ENCODE measurements around the gene ADAM12. TPM values are rescaled to one million over a fixed set of nuclear protein-coding genes. Genes with fewer than 3 reads are reported as not detected.

The ADAM12 gene
- polyA plus RNA-seq, 1 experiment: 8.6 TPM

DNA sequence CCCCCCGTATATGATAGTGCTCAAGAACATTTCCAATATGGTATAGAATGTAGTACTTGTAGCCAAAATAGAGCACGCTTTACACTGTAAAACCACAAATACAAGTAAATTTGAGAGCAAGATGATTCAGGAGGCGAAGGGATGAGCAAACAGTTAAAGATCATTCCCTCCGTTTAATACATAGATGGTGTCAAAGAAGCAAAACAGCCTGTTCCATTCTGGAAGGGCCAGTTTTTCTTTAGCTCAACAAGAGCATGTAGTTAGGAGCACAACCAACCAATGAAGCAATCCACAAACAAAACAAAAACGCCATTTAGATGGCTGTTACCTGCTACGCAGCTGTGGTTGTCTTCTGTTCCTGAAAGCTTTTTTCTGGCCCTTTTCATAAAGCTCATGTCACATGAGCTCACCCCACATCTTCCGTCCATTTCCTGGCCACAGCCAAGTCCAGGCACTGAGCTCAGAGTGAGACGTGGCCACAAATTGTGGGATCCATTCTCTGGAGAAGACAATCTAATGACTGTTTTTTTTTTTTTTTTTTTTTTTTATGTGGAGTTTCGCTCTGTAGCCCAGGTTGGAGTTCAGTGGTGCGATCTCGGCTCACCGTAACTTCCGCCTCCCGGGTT lies 306.3 kb downstream of the ADAM12 start:
- H3K4me3 ChIP-seq (ENCODE audit: low read depth, low read length): no peak overlapping the region
- ChIA-PET CTCF (interaction anchor here (0.7 kb wide), 1 partner anchor 317 kb away, joined by 3 read pairs; no protein-coding TSS in a partner anchor), POLR2A (interaction anchor here (0.5 kb wide), 1 partner anchor 390 kb away, joined by 9 read pairs; no protein-coding TSS in a partner anchor)
- no peak for DNase-seq (ENCODE audit: low read depth)
- H3K36me3 ChIP-seq (ENCODE audit: control insufficient read depth, insufficient read depth, low read length): no peaks in the 10 kb centered on the region
- no peaks in the 10 kb centered on the region for H3K27me3 ChIP-seq (ENCODE audit: control insufficient read depth, insufficient read depth, low read length)
- TF ChIP-seq, protein P1, sequence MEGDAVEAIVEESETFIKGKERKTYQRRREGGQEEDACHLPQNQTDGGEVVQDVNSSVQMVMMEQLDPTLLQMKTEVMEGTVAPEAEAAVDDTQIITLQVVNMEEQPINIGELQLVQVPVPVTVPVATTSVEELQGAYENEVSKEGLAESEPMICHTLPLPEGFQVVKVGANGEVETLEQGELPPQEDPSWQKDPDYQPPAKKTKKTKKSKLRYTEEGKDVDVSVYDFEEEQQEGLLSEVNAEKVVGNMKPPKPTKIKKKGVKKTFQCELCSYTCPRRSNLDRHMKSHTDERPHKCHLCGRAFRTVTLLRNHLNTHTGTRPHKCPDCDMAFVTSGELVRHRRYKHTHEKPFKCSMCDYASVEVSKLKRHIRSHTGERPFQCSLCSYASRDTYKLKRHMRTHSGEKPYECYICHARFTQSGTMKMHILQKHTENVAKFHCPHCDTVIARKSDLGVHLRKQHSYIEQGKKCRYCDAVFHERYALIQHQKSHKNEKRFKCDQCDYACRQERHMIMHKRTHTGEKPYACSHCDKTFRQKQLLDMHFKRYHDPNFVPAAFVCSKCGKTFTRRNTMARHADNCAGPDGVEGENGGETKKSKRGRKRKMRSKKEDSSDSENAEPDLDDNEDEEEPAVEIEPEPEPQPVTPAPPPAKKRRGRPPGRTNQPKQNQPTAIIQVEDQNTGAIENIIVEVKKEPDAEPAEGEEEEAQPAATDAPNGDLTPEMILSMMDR (IDR thresholded peaks at IDR 0.05; ENCODE audit: insufficient read depth, low read depth, low read length): no peak

DNA sequence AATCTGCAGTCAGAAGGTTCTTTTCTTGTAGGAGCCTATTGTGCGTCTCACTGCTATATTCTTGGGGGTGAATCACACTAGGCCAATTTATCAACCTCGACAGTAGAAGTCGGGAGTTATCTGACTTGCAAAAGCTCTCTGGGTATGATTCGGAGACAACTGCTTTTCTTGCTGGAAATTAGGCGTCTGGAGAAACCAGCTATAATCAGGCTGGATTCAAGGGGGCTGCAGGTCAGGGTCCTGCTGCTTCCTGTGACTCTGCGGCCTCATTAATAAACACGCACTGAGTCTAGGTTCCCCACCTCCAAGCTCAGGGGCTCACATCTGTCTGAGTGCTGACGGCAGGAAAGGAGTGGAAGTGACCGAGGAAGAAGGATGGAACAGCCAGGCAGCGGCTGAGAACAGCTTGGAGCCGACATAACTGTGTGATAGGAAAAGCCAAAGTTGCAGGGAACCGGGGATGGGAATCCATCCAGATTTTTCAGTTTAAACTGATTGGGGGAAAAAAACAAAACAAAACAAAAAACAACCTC lies 307.3 kb downstream of the ADAM12 start:
- POLR2A ChIA-PET: interaction anchor here (0.6 kb wide), 1 partner anchor 226 kb away, joined by 3 read pairs; no protein-coding TSS in a partner anchor
- H3K4me3 ChIP-seq (ENCODE audit: low read depth, low read length): no peak overlapping the region

DNA sequence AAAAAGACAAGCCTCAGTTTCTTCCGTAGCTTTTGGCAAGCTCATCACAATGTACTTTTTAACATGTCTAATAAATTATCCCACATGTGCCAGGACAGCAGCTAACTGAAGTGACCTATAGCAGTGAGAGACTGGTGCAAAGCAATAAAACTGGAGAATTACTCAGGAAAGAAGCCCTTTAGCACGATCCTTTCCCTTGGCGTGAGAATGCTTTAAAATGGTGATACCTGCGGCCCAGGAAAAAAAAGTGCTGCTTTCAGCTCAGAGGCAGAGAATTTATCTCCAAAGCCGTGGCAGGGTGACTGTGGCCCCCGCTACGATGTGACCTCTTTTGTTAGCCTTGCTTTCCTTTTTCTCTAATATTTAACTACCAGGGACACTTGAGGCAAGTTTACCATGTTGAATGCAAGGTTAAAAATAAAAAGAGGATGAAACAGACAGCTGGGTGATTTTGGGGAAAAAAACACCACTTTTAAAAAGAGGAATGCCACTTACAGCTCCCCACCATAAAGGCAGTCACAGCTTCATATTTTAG lies 307.9 kb downstream of the ADAM12 start:
- Histone ChIP-seq H3K27me3 (ENCODE audit: control insufficient read depth, insufficient read depth, low read length) (no peaks in the 10 kb centered on the region), H3K36me3 (ENCODE audit: control insufficient read depth, insufficient read depth, low read length) (no peaks in the 10 kb centered on the region), H3K4me3 (ENCODE audit: low read depth, low read length) (no peak overlapping the region)
- ChIA-PET POLR2A (no interaction called here), CTCF (interaction anchor here (1.1 kb wide), 1 partner anchor 24 kb away, joined by 3 read pairs; no protein-coding TSS in a partner anchor)
- TF ChIP-seq, protein P1 (IDR thresholded peaks at IDR 0.05; ENCODE audit: insufficient read depth, low read depth, low read length): no peak
- DNase-seq (ENCODE audit: low read depth): no peak

More for the DNA sequence above, 307.3 kb downstream of the ADAM12 start:
- TF ChIP-seq, protein P1 (IDR thresholded peaks at IDR 0.05; ENCODE audit: insufficient read depth, low read depth, low read length): no peak
- CTCF ChIA-PET: interaction anchor here (1.1 kb wide), 1 partner anchor 24 kb away, joined by 3 read pairs; no protein-coding TSS in a partner anchor
- H3K27me3 ChIP-seq (ENCODE audit: control insufficient read depth, insufficient read depth, low read length): no peaks in the 10 kb centered on the region
- no peaks in the 10 kb centered on the region for H3K36me3 ChIP-seq (ENCODE audit: control insufficient read depth, insufficient read depth, low read length)
- DNase-seq (ENCODE audit: low read depth): no peak

DNA sequence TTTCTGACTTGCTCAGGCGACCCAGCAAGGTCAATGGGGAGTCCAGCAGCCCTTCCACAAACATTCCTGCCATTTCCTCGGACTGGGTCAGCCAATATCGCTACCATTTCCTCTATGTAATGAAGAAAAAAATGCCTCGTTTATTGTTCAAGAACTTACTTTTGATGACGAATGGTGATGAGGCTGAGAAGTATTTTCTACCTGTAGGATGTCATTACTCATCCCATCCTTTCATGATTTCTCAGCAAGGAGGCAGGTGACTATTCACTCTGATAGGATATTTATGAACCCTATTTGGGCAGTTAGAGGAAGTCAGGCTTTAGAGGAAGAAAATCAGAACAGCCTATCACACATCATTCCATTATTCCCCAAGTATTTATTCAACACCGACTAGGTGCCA lies 313.3 kb downstream of the ADAM12 start:
- TF ChIP-seq, protein P1 (IDR thresholded peaks at IDR 0.05; ENCODE audit: insufficient read depth, low read depth, low read length): no peak
- H3K36me3 ChIP-seq (ENCODE audit: control insufficient read depth, insufficient read depth, low read length): no peaks in the 10 kb centered on the region
- H3K4me3 ChIP-seq (ENCODE audit: low read depth, low read length): no peak overlapping the region
- H3K27me3 ChIP-seq (ENCODE audit: control insufficient read depth, insufficient read depth, low read length): no peaks in the 10 kb centered on the region
- CTCF ChIA-PET: no interaction called here
- DNase-seq (ENCODE audit: low read depth): no peak
- POLR2A ChIA-PET: no interaction called here

DNA sequence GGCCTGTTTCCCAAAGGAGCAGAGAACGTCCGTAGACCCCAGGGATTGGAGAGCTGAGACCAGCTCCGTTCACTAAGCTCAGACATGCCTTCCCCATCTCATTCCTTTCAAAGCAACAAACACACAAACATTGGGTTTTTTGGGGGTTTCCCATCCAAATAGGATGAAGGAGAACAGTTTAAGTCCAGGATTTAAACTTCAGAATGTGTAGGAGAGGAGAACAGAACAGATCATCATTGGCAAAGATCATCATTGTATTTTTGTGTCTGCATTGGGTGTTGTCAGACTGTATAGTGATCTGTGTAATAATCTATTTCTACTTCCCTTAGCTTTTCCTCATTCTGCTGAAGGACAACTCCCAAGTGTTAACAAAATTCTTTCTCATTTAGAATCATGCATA lies 314.0 kb downstream of the ADAM12 start:
- POLR2A ChIA-PET: no interaction called here
- Histone ChIP-seq H3K4me3 (ENCODE audit: low read depth, low read length) (no peak overlapping the region), H3K27me3 (ENCODE audit: control insufficient read depth, insufficient read depth, low read length) (no peaks in the 10 kb centered on the region), H3K36me3 (ENCODE audit: control insufficient read depth, insufficient read depth, low read length) (no peaks in the 10 kb centered on the region)
- no peak for DNase-seq (ENCODE audit: low read depth)
- TF ChIP-seq, protein P1 (IDR thresholded peaks at IDR 0.05; ENCODE audit: insufficient read depth, low read depth, low read length): no peak
- CTCF ChIA-PET: no interaction called here
